Mesothelial cell of epicardium (in vitro differentiated cells): Measurements from ENCODE around the gene LRRC46. TPM values are rescaled to one million over a fixed set of nuclear protein-coding genes. Genes with fewer than 3 reads are reported as not detected.

Source experiments
- DNase-seq, 2 experiments: peaks; one replicate each; pipeline ENCODE4 v3.0.0; 2021; ENCODE audit warnings: low spot score in 2 of 2; ENCODE audit not compliant: unreplicated experiment in 2 of 2
- H3K27ac Mint-ChIP-seq: 2 replicates; pipeline ENCODE4 v1.8.0; 2021; ENCODE audit warnings: mixed read lengths
- H3K27me3 Mint-ChIP-seq: 2 replicates; pipeline ENCODE4 v1.8.0; 2021; ENCODE audit warnings: low read depth, mixed read lengths
- H3K36me3 Mint-ChIP-seq: 2 replicates; pipeline ENCODE4 v1.8.0; 2021; ENCODE audit warnings: mixed read lengths
- H3K4me1 Mint-ChIP-seq: 2 replicates; pipeline ENCODE4 v1.8.0; 2021; ENCODE audit warnings: mixed read lengths
- H3K4me3 Mint-ChIP-seq: 2 replicates; pipeline ENCODE4 v1.8.0; 2021; ENCODE audit warnings: mild to moderate bottlenecking, moderate library complexity, mixed read lengths
- H3K9me3 Mint-ChIP-seq: 2 replicates; pipeline ENCODE4 v1.8.0; 2021; ENCODE audit warnings: mixed read lengths
- CTCF ChIP-seq: fragments of 200-600 bp; sonication (generic); IDR thresholded peaks from one replicate; pipeline ENCODE4 v1.5.0; 2021; ENCODE audit warnings: antibody characterized with exemption; ENCODE audit not compliant: unreplicated experiment
- total RNA-seq: library from RNA; stranded (reverse); gene quantifications from 3 replicates; pipeline ENCODE4 v1.2.1, GENCODE V29; 2021

LRRC46 gene
- total RNA-seq, 1 donor from 2014 or later = not detected

- H3K27me3 Mint-ChIP-seq = no peaks in the 10 kb centered on the region
- H3K27ac Mint-ChIP-seq = peak overlapping the region; percentile 78
- H3K4me3 Mint-ChIP-seq = no peak overlapping the region
- TF ChIP-seq CTCF = no peak
- no peaks in the 10 kb centered on the region for H3K9me3 Mint-ChIP-seq
- DNase-seq = no peak
- no peaks in the 10 kb centered on the region for H3K36me3 Mint-ChIP-seq
- peaks cover 68% of the 10 kb centered on the region for H3K4me1 Mint-ChIP-seq
These were observed 46.9 kb downstream of the LRRC46 start for GRCh38 chr17:47878203-47879027.

- no peak for TF ChIP-seq CTCF
- Mint-ChIP-seq H3K4me1 (peaks cover 73% of the 10 kb centered on the region), H3K9me3 (no peaks in the 10 kb centered on the region), H3K27ac (peak overlapping the region; percentile 55), H3K4me3 (no peak overlapping the region), H3K27me3 (no peaks in the 10 kb centered on the region), H3K36me3 (no peaks in the 10 kb centered on the region)
- no peak for DNase-seq
These were observed 47.6 kb downstream of the LRRC46 start for GRCh38 chr17:47879028-47879585.

GRCh38 chr17:47879776-47880454 lies 48.4 kb downstream of the LRRC46 start:
- no peaks in the 10 kb centered on the region for H3K27me3 Mint-ChIP-seq
- H3K36me3 Mint-ChIP-seq = no peaks in the 10 kb centered on the region
- H3K9me3 Mint-ChIP-seq = no peaks in the 10 kb centered on the region
- peak overlapping the region; percentile 24 for H3K27ac Mint-ChIP-seq
- no peak overlapping the region for H3K4me3 Mint-ChIP-seq
- H3K4me1 Mint-ChIP-seq = peaks cover 74% of the 10 kb centered on the region
- no peak for DNase-seq
- TF ChIP-seq CTCF = no peak

GRCh38 chr17:47882247-47882646 lies 50.8 kb downstream of the LRRC46 start:
- Mint-ChIP-seq H3K27ac (no peak overlapping the region), H3K4me1 (peaks cover 71% of the 10 kb centered on the region), H3K36me3 (no peaks in the 10 kb centered on the region), H3K4me3 (no peak overlapping the region), H3K27me3 (no peaks in the 10 kb centered on the region), H3K9me3 (no peaks in the 10 kb centered on the region)
- DNase-seq = no peak
- no peak for TF ChIP-seq CTCF

GRCh38 chr17:47882695-47883588 lies 51.5 kb downstream of the LRRC46 start:
- DNase-seq = no peak
- H3K36me3 Mint-ChIP-seq = no peaks in the 10 kb centered on the region
- H3K9me3 Mint-ChIP-seq = no peaks in the 10 kb centered on the region
- H3K27ac Mint-ChIP-seq = peak overlapping the region; percentile 91
- TF ChIP-seq CTCF = no peak
- H3K4me3 Mint-ChIP-seq = no peak overlapping the region
- H3K4me1 Mint-ChIP-seq = peaks cover 64% of the 10 kb centered on the region
- H3K27me3 Mint-ChIP-seq = no peaks in the 10 kb centered on the region
